Measurements from ENCODE around the gene EEPD1.

The EEPD1 gene

DNA sequence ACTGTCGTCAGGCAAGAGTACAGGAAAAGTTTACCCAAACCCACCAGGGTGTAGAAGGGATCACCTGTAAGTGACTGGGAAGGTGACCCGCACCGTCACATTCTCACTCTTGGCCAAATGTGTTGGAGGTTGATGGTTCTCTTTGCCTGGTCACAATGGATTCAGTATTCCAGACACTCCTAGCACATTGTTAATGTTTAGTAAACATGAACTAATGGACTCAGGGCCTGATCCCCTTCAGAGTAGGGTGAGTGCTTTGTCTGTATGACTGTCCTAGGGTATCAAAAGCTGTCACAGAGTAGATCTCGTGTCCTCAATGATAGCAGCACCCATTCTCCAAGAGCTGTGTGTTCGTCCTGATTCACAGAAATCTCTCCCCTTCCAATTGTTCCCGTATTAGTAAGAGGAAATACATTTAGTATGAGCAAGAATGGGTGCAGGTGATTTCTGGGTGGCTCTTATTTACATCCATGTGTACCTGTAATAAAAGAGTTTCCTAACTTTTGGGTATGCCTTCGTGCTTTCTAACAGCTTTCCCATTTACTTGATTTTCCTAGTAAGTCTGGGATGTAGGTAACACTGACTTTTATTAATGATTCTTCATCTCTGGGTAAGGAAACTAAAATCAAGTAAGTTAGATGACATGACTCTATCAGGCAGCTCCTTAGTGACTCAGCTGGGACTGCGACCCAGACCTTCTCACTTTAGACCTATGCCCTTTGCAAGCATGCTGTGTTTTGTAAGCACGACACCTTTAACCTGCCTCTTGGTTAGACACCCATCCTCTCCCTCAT lies 4.7 kb downstream of the EEPD1 start:
- DNase-seq = no peak

DNA sequence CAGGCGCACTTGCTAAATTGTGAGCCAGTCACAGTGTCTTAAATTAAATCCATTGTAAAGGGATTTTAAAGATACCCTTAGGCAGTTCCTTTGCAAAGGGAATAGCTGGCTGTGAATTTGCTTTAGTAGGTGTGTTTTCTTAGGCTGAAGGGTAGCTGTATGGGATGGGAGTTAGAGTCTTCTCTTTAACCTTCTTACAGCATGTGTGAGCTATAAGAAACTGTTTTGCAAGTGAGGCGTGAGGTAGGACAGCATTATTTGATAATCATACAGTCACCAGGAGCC lies 5.2 kb downstream of the EEPD1 start:
- no peak for DNase-seq

DNA sequence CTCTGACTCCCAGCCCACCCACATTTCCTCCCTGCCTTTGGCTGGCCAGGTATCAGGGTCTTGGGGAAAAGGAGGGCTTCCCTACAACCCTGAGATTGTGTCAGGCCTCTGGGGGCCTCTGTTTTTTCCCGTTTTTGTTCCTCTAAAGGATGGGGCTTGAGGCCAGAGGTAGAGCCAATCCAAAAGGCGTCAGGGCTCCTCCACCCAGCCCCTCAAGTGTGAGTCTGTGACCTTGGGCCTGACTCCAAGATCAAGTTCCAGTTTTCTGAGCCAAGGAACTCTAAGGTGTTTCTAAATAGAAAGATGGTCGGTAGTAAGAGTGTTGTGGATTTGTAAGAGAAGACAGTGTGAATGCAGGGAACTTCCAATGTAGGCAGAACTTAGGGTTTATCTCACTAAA lies 6.6 kb downstream of the EEPD1 start:
- DNase-seq = no peak

DNA sequence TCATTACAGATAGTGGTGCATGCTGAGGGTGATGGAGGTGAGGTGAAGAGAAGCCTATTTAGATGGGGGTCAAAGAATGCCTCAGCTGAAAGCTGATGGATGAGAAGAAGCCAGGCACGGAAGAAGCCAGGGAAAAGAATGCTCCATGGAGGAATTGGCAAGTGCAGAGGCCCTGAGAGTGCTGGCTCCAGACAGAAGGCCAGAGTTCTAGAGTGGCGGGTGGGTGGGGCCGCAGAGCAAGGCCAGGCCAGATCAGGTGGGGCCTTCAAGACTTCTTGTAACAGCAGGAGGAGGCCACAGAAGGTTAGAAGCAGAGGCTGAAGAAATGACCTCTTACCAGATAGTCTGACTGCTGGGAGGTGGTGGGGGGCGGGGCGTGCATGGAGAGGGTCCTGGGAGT lies 7.3 kb downstream of the EEPD1 start:
- no peak for DNase-seq

DNA sequence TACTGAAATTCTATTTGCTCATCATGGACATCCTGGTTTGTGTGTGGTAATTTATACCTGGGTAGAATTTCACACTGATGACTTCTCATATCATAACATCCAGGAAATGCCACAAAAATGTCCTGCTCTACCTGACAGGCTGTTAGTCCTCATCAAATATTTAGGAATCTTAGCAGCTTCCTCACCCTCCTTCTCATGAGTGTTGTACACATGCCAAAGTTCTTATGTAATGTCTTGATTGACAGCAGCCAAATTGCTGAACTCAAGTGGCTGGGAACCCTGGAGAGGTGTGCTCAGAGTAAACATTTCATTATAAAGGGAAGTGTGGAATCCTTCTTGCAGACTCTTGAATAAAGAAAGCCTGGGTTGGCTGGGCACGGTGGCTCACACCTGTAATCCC lies 8.9 kb downstream of the EEPD1 start:
- peak; percentile 75 for DNase-seq

DNA sequence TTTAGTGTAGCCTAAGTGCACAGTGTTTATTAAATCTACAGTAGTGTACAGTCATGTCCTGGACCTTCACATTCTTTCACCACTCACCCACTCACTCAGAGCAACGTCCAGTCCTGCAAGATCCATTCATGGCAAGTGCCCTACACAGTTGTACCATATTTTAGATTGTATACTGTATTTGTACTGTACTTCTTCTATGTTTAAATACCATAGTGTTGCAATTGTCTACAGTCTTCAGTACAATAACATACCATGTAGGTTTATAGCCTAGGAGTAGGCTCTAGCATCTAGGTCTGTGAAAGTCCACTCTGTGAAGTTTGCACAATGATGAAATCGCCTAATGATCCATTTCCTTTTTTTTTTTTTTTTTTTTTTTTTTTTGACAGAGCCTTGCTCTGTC lies 12.0 kb downstream of the EEPD1 start:
- DNase-seq = no peak

DNA sequence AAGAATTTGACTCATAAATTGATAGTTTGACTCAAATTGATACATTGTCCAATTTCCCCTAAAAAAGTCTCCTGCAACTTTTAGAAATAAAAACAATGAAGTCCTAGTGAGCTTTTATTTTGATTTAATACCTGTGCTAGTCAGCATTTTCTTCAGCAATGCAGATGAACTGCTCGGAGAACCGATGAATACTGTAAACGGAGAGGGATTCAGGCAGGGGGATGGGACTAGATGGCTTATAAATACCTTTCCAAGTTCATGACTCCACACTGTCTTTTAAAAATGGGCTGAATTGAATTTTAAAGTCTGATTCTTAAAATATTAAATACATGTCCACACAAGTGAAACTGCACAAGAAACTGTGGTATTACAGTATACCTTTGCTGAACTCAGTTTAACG lies 12.7 kb downstream of the EEPD1 start:
- no peak for DNase-seq

DNA sequence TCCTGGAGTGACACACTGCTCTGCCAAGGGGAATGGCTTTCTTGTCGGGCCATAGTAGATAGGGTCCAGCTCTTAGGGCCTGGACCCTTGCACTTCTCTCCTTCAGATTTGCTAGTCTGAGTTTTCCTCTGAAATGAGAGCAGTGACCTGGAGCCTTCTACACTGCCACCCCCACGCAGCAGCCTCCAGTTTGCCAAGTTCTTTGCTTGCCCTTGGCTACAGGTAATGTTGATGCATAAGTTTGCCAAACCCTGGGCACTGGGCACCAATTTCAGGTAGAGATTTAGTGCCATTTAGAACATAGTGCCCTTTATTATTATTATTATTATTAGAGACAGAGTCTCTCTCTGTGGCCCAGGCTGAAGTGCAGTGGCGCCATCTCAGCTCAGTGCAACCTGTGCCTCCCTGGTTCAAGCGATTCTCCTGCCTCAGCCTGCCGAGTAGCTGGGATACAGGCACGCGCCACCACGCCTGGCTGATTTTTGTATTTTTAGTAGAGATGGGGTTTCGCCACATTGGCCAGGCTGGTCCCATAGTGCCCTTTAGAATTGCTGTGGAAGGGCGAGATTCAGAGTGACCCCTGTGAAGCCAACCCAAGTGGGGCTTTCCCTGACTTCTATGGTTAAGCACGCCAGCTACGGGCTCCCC lies 14.5 kb downstream of the EEPD1 start:
- no peak for DNase-seq

DNA sequence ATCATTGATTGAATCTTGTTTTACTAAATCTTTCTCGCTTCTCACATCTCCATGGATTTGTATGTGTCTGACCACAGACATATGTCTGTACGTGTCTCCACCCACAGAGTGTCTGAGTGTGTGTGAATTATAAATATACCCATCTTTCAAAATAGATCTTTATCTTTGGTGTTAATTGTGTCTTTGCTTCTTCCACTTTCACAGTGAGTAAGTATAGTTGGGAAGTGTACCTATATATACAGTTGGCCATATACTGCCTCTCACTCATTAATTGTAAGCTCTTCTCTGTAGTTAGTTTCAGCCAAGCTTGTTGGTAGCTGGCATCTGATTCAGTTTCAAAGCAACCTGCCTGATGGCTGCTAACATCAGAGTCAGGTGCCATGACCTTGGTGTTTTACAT lies 18.4 kb downstream of the EEPD1 start:
- no peak for DNase-seq

DNA sequence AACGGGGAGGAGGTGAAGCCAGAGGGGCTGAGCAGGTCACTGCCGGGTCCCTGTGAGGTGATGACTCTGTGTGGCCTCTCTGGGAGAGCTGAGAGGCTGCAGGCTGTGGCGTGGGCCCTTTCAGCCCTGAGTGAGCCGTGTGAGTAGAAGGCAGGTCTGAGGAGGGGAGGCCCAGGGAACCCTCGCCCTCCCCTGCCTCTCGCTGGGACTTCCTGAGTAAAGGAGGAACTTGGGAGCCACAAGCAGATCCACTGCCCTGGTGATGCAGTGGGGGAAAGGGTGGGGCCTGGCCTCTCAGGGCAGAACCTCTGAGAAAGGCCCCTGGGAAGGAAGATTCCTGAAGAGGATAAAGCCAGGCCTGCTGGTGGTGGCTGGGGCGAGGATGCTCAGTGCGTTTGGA lies 22.8 kb downstream of the EEPD1 start:
- DNase-seq = no peak

DNA sequence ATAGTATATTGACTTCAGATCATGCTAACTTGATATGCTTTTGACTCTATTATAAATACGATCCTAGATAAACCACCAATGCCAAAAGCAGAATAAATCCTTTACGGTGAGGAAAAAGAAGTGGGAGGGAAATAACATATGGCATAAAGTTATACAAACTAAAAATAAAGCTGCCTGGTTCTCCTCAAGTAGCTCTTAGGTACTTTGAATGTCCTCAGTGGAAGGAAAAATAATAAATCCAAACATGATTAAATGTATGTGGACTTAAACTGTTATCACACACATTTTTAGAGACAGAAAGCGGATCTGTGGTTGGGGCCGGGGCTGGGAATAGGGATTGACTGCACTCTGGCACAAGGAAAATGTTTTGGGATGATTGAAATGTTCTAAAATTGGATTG lies 23.6 kb downstream of the EEPD1 start:
- no peak for DNase-seq

DNA sequence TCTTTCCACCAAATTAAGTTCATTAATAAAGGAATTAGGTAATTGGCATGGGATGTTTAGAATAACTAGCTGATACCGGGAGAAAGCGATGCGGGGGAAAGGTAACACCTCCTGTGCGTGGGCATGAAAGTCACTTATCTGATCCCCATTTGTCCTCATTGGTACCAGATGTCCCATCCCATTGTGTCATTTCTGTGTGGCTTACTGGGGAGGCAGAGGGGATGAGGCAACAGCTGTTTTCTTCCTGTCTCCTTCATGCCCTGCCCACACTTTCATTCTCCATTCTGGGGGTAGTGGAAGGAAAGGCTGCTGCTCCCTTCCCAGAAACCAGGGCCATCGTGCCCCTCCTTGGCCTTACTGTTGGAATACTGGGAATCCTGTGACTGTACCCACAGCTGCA lies 27.1 kb downstream of the EEPD1 start:
- DNase-seq = peak; percentile 65

DNA sequence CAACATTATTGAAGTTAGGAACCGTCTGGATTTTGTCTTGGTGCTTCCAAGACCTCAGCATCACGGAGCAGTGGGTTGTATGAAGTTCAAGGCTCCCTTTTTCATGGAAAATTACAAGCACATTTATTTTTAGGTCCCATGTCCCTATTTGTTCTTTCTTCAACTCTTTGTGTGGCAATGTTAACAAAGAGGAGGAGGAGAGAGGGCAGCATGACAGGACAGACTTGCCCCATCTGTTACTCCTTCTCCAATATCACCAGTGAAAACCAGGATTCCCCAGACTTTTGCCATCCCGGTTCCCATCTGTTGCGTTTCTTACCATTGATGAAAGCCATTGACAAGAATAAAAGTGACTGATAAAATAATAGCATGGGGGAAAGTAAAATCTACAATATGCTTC lies 28.6 kb downstream of the EEPD1 start:
- peak; percentile 95 for DNase-seq

DNA sequence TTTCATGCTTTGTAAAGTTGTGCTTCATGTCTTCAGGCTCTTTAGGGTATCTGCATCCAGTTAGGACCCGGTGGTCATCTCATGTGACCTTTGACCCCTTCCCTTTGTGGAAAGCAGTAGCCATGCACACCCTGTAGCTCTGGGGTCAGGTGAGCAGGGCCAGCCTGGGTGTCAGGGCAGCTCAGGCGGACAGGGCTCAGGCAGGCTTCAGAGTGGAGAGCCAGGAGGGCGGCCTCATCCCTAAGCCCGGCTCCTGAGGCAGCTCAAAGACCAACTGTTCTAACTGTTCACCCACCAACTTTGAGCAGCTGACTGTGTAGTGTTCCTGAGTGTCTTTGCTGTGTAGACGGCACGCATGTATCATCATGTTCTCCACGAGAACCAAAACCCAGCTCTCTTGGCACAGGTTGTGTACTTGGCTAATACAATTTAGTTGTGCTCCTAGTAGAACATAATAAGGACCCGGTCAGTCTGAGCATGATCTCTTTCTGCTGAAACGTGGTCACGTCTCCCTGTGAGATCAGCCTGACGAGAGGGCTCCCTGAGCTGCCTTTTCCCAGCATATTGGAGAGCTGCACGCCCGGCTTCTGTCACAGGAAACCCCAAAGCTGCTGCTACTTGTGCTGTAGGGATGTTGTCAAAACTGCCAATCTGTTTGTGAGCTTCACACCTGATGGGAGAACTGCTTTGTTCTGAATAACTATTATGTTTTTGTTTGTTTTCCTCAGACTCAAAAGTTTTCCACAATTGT lies 30.0 kb downstream of the EEPD1 start:
- peak; percentile 93 for DNase-seq

DNA sequence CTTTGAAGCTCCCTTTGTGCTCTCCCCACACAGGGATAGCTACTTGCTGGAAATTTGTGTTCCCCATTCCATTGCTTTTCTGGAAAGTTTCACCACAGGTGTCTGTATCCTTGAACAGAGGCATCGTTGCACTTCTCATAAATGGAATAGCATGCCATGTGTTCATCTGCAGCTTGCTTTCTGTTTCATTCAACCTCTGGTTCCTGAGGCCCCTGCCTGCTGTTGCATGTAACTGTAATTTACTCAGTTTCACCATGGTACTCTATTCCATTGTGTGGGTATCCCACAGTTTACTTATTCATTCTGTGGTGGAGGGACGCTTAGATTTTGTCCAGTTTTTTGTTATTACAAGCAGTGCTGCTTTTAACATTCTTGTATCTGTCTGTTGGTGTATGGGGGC lies 32.0 kb downstream of the EEPD1 start:
- DNase-seq = peak; percentile 45

DNA sequence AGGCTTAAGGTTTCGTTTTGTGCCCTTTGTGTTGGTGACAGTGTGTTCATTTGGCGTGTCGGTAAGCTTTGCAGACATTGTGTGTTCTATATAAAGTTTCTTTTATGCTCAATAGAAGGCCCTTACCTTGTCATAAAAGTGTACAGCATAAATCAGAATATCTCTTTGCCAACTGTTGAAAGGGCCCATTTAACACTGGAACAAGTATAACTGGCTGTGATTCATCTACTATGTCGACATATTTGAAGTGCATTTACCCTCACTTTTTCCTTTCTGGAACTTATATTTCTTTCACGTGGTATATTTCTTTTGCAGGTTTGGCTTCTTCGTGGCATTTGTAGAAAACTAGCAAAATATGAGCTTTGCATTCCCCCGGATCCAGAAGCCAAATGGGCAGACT lies 32.7 kb downstream of the EEPD1 start:
- no peak for DNase-seq

DNA sequence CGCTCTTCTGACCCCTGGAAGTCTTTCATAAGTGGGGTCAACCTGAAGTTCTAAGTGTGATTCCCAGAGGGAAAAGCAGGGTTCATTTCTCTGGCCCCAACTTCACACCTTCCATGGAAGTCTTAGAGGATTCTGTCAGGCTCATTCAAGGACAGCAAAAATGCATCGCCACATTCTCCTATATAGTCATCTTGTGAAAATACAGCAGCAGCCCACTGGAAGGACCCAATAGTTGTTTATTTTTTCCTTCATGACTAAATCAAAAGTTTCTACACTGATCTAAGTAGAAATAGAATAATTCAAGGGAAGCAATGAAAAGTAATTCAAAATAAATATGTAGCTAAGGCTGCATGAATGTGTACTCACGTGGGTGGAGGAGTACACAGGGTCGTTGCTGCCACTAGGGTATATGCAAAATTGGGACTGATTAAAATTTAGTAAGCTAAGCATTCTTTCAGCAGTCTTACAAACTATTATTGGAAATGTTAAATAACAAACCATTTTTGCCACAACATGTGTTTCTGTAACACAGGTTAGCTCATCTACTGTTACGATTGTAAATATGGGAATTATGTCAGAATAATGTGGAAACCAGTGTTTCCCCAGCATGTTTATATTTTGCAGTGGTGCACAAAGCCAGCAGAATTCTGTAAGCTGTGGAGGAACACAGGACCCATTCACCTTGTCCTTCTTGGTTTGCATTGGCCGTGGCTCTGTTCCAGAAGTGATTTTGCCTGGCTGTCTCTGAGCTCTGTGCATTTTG lies 33.5 kb downstream of the EEPD1 start:
- no peak for DNase-seq

DNA sequence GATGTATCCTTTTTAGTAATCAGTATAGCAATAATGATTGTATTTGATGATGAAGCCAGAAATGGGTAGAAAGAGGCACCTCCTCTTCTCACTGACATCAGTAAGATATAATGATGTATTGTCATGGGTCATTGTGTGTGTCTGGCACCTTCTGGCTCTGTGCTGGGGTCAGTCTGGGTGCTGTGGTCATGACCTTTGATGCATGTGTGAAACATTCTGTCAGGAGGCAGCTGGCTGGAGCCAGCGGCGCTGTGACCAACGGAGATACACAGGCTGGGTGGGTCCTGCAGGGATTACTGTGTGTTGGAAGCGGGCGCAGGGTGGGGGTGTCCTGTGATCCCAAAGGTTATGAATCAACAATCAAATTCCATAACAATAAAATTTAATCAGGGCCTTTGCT lies 35.2 kb downstream of the EEPD1 start:
- DNase-seq = no peak

DNA sequence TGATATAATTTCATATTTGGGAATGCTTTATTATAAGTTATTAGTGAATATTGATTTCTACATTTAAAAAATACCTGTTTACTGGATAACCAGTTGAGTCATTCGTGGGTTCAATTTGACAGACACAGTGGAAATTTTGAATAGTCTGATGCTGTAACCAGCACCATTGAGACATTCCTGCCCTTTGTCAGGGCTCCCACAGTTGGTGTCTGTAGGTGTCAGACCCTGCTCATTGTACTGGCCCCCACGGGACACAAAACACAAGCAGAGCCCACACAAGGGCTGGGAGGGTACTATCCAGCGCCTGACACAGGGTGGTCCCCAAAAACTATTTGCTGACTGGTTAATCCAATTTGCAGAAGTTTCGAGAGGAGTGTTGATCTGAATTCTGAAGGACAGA lies 35.9 kb downstream of the EEPD1 start:
- DNase-seq = no peak

DNA sequence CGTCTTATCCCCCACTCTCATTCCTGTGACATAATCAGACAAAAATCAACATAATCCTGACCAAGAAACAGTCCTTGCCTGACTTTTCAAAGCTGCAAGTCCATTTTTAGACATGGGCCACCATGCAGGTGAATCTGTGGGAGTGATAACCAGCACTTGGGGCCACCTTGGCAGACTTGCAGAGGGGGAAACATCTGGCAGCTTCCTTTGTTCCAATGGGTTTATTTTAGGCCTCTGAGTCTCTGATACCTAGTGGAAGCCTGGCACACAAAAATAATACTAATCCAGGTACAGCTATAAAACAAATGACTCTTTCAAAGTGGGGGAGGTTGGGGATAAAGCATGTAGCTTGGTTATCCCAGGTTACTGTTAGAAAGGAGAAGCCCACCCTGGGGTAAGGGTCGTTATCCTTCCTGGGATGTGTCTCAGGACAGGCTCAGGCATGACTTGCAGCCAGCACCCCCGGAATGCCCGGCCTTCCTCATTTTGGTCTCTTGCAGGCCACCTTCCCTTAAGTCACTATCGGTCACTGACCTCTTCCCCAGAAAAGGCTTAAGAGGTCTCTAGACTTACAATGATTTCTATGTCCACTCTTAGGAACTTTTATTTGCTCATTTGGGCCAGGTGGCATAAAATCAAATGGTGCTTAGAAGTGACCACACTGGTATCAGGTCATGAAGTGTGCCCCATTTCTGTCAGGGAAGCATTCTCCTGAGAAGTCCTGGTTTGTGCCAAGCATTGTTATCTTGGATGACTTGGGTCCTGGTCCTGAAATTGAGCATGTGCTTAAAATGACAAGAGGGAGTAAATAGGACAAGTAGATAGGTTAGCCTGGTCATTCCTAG lies 37.6 kb downstream of the EEPD1 start:
- DNase-seq = no peak

DNA sequence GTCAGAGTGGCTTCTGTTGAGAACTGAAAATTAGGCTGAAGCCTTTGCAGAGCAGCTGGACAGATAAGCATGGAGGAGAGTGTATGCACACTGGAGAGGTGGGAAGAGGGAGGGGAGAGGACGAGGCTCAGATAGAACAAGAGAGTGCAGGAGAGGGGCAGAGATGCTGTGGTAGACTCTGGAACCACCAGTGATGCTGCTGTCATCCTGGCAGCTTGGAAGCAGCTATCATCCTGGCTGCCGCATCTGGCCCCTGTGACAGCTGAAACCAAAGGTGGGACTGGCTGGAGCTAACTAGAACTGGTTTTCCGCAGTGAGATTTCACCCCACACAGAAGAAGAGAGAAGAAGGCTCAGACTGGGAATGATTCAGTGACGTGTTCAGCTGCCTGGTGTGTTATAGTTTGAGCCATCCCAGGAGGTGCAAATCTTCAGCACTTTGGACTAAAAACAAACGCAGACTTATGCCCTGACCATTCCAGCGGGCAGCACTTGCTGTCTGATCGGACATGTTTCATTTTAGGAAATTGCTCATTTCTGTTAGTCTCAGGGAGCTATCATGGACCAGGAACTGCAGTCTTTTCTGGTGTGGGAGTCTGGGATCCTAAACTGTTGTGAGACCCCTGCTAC lies 38.4 kb downstream of the EEPD1 start:
- peak; percentile 55 for DNase-seq

All from NCI-H2171 treated with DMSO at 0.1 percent for 48 hours (cell line).